ENCODE measurements around the gene TYW1. TPM values are rescaled to one million over a fixed set of nuclear protein-coding genes. Genes with fewer than 3 reads are reported as not detected.

TYW1 gene
- total and polyA plus RNA-seq, 2 of the 8 experiments (the other 6 are each of a cell fraction or from before 2014, with no cell fraction given) = 8.8 to 16.2 TPM

DNA sequence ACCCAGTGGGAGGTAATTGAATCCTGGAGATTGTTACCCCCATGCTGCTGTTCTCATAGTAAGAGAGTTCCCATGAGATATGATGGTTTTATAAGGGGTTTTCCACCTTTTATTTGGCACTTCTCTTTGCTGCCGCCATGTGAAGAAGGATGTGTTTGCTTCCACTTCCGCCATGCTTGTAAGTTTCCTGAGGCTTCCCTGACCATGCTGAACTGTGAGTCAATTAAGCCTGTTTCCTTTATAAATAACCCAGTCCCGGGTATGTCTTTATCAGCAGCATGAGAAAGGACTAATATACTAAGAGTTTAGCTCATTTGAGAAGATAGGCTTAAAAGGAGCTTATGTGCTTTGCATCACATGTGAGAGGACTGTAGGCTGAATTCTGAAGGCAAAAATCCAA, 46.3 kb upstream of the TYW1 start:
- Histone ChIP-seq H4K20me1 (replicated peaks in 1 of 2; ENCODE audit: control insufficient read depth in 1 of 2, insufficient read depth in 2 of 2, low read length in 2 of 2) (no peaks in the 10 kb centered on the region), H3K36me3 (ENCODE audit: control insufficient read depth in 2 of 4, insufficient read depth in 4 of 4, low read length in 3 of 4) (peaks cover 6 to 61% (median 43%) of the 10 kb centered on the region in 4 experiments), H3K4me2 (ENCODE audit: insufficient read depth in 1 of 2, low read depth in 2 of 2, low read length in 2 of 2) (no peak overlapping the region), H3K9ac (replicated peaks in 1 of 4; ENCODE audit: extremely low read depth in 1 of 4, low read depth in 3 of 4, low read length in 3 of 4) (no peak overlapping the region), H3K27ac (ENCODE audit: low read depth, low read length) (no peak overlapping the region), H2BK20ac (ENCODE audit: low read length) (no peak overlapping the region), H3K79me2 (ENCODE audit: control insufficient read depth in 1 of 2, insufficient read depth in 2 of 2, low read length in 2 of 2) (no peaks in the 10 kb centered on the region), H4K8ac (ENCODE audit: extremely low read depth, insufficient read depth, low read length) (no peak overlapping the region), H3K4me1 (replicated peaks in 1 of 4; ENCODE audit: control insufficient read depth in 3 of 4, insufficient read depth in 4 of 4, low read length in 3 of 4) (no peaks in the 10 kb centered on the region; a peak in 3 of 7 replicates), H4K91ac (replicated peaks; ENCODE audit: insufficient read length, low read length) (no peak overlapping the region), H2BK15ac (ENCODE audit: low read length) (no peak overlapping the region), H3K79me1 (ENCODE audit: low read depth, low read length) (no peaks in the 10 kb centered on the region; the same call in 1 of the 2 replicates), H2BK120ac (replicated peaks; ENCODE audit: low read depth, low read length) (no peak overlapping the region), H2BK12ac (ENCODE audit: low read depth, low read length) (no peak overlapping the region), H3K23me2 (ENCODE audit: low read depth, low read length) (no peaks in the 10 kb centered on the region), H2AK5ac (ENCODE audit: low read depth, low read length) (no peak overlapping the region), H3K27me3 (replicated peaks in 1 of 4; ENCODE audit: control insufficient read depth in 3 of 4, extremely low read depth in 1 of 4, insufficient read depth in 3 of 4, low read length in 3 of 4) (no peaks in the 10 kb centered on the region), H4K5ac (ENCODE audit: insufficient read length, low read depth, low read length) (no peak overlapping the region), H3K18ac (ENCODE audit: extremely low read depth, low read length) (no peak overlapping the region), H3K23ac (ENCODE audit: insufficient read length) (no peak overlapping the region), H2AFZ (ENCODE audit: low read length) (no peak overlapping the region), H2BK5ac (ENCODE audit: low read depth, low read length) (no peak overlapping the region), H3K9me3 (ENCODE audit: insufficient read depth in 2 of 2, low read depth in 1 of 2, low read length in 1 of 2) (no peaks in the 10 kb centered on the region), H3K4me3 (ENCODE audit: extremely low read depth in 1 of 4, insufficient read depth in 2 of 4, low read depth in 3 of 4, low read length in 4 of 4) (no peak overlapping the region), H3K14ac (ENCODE audit: insufficient read length) (no peak overlapping the region), H3K56ac (replicated peaks; ENCODE audit: insufficient read length, low read depth, low read length) (no peak overlapping the region), H3K4ac (replicated peaks; ENCODE audit: insufficient read length, low read depth, low read length) (no peak overlapping the region)
- CTCF ChIA-PET (ENCODE audit: partially characterized antibody) = no interaction called here
- POLR2A ChIA-PET (ENCODE audit: partially characterized antibody) = no interaction called here
- 89% methylated on average over 3 of the region's 3 CpGs; no CpG with 5 or more reads in 1 of the 2 experiments for WGBS, 2 experiments (ENCODE audit: extremely low coverage in 1 of 2, insufficient coverage in 1 of 2, insufficient read length in 1 of 2, insufficient replicate concordance in 2 of 2, low coverage in 1 of 2, low lambda C conversion rate in 2 of 2, missing lambda C conversion rate in 1 of 2)
- TF ChIP-seq BCL11A (IDR thresholded peaks at IDR 0.05; ENCODE audit: low read depth in 2 of 2, low read length in 2 of 2) (no peak), EGR1 (IDR thresholded peaks at IDR 0.05; ENCODE audit: borderline replicate concordance, low read depth, low read length) (no peak), SRF (IDR thresholded peaks at IDR 0.05; ENCODE audit: low read depth, low read length) (no peak)
- FAIRE-seq = no peak
- DNase-seq (ENCODE audit: low read depth in 1 of 2, low spot score in 2 of 2) = no peak

Data from H1 (cell line).